ENCODE results near the gene NFYC.

GRCh38 chr1:40760984-40761383 is 69.5 kb downstream of the NFYC start:
- no peak for TF ChIP-seq CTCF (IDR thresholded peaks at IDR 0.05 in 4 of 5, conservative IDR thresholded peaks at IDR 0.05 in 1 of 5)
- TF ChIP-seq POLR2A (IDR thresholded peaks at IDR 0.05): no peak
